ENCODE measurements around the gene NDUFB8.

The NDUFB8 gene

DNA sequence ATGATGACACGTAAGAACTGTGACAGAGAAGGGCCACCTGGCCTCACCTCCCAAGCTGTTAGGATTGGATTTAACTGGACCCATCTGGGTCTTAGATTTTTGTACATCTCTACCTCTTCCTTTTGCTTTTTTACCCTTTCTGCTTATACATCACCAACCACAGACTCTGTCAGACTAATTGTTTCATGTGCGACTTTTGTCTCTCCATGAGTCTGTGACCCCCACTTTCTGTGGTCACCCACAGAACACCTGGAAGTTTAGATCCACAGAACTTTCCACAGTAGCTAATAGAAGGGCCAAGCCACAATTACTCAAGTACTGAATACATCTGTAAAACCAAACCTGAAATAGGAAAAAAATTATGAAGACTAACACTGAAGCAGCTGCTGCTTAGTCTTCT is 33.1 kb downstream of the NDUFB8 start:
- peaks cover 23 to 87% (median 69%) of the 10 kb centered on the region in 5 donors for H3K36me3 ChIP-seq (ENCODE audit: control insufficient read depth in 5 of 5, insufficient read depth in 5 of 5, low read length in 5 of 5)
- H3K27me3 ChIP-seq (ENCODE audit: control insufficient read depth in 5 of 5, insufficient read depth in 4 of 5, low read length in 5 of 5): no peaks in the 10 kb centered on the region
- no peak overlapping the region for H3K9ac ChIP-seq (ENCODE audit: low read length in 5 of 5)
- no peaks in the 10 kb centered on the region for H3K4me1 ChIP-seq (ENCODE audit: control insufficient read depth in 5 of 5, insufficient read depth in 5 of 5, low read length in 5 of 5)
- no peak overlapping the region for H3K4me3 ChIP-seq (ENCODE audit: low read depth in 1 of 5, low read length in 5 of 5)
- H3K9me3 ChIP-seq (ENCODE audit: control insufficient read depth in 5 of 5, low read length in 5 of 5): no peaks in the 10 kb centered on the region
- no peak overlapping the region for H3K27ac ChIP-seq (ENCODE audit: low read depth, low read length)

DNA sequence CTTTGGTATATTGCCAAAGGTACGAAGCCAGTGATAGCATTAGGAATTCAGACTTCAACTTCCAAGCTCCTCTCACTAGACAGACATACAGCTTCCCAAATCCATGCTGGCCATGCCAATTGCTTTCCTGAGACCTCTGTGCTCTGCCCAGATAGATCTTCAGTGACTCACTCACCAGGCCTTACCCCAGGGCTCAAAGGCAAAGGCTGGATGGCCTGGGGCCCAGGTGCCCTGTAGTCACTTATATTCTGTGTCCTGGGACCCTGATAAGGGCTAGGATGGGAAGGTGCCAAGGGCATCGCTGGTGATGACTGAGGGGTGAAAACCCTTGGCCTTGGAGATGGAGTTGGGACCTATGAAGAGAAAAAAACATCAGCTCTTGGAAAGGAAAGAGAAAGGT is 39.1 kb downstream of the NDUFB8 start:
- no peaks in the 10 kb centered on the region for H3K9me3 ChIP-seq (ENCODE audit: control insufficient read depth in 5 of 5, low read length in 5 of 5)
- H3K27me3 ChIP-seq (ENCODE audit: control insufficient read depth in 5 of 5, insufficient read depth in 4 of 5, low read length in 5 of 5): no peaks in the 10 kb centered on the region
- peaks cover 12 to 71% (median 55%) of the 10 kb centered on the region in 5 donors for H3K36me3 ChIP-seq (ENCODE audit: control insufficient read depth in 5 of 5, insufficient read depth in 5 of 5, low read length in 5 of 5)
- H3K9ac ChIP-seq (ENCODE audit: low read length in 5 of 5): no peak overlapping the region
- H3K4me3 ChIP-seq (ENCODE audit: low read depth in 1 of 5, low read length in 5 of 5): no peak overlapping the region
- no peak overlapping the region for H3K27ac ChIP-seq (ENCODE audit: low read depth, low read length)
- H3K4me1 ChIP-seq (ENCODE audit: control insufficient read depth in 5 of 5, insufficient read depth in 5 of 5, low read length in 5 of 5): no peaks in the 10 kb centered on the region

DNA sequence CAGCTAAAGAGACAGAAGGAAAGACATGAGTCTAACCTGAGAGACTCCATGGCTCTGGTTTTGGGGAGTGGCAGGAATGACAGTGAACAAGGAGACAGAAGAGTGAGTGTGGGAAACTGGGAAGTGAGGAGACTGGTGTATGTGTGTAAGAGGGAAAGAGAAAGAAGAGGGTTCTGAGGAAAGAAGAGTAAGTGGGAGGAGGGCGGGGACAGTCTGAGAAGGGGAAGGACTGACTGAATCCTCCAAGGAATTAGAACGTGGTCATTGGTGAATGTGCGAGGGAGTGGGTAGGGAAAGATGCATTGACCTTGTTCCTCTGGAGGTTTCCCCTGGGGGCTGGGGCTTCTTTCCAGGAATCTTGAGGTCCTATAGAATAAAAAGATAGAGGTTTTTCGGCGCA is 40.3 kb downstream of the NDUFB8 start:
- Histone ChIP-seq H3K27ac (ENCODE audit: low read depth, low read length) (no peak overlapping the region), H3K27me3 (ENCODE audit: control insufficient read depth in 5 of 5, insufficient read depth in 4 of 5, low read length in 5 of 5) (no peaks in the 10 kb centered on the region), H3K9me3 (ENCODE audit: control insufficient read depth in 5 of 5, low read length in 5 of 5) (no peaks in the 10 kb centered on the region), H3K9ac (ENCODE audit: low read length in 5 of 5) (no peak overlapping the region), H3K4me1 (ENCODE audit: control insufficient read depth in 5 of 5, insufficient read depth in 5 of 5, low read length in 5 of 5) (no peaks in the 10 kb centered on the region), H3K4me3 (ENCODE audit: low read depth in 1 of 5, low read length in 5 of 5) (no peak overlapping the region), H3K36me3 (ENCODE audit: control insufficient read depth in 5 of 5, insufficient read depth in 5 of 5, low read length in 5 of 5) (peaks cover 7 to 65% (median 51%) of the 10 kb centered on the region in 5 donors)

DNA sequence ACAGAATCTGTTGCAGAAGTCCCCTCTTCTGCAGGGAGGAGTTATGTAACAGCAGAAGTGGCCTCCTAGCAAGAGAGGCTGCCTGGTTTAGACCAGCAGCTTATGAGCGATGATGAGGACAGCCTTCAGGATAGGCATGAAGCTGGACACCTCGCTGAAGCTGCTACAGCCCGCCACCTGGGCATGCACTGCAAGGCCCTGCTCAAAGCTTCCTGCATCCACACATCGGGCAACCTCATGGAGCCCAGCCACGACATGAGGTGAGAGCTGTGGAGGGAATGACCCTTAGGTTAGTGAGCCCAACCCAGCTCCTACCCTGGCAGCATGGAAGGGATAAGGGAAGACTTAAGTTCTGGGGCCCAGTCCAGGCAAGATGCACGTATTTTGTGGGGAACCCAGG is 42.1 kb downstream of the NDUFB8 start:
- Histone ChIP-seq H3K4me3 (ENCODE audit: low read depth in 1 of 5, low read length in 5 of 5) (no peak overlapping the region), H3K27me3 (ENCODE audit: control insufficient read depth in 5 of 5, insufficient read depth in 4 of 5, low read length in 5 of 5) (no peaks in the 10 kb centered on the region), H3K9ac (ENCODE audit: low read length in 5 of 5) (no peak overlapping the region), H3K27ac (ENCODE audit: low read depth, low read length) (no peak overlapping the region), H3K4me1 (ENCODE audit: control insufficient read depth in 5 of 5, insufficient read depth in 5 of 5, low read length in 5 of 5) (peaks cover 0 to 5% (median 4%) of the 10 kb centered on the region in 5 donors), H3K36me3 (ENCODE audit: control insufficient read depth in 5 of 5, insufficient read depth in 5 of 5, low read length in 5 of 5) (peaks cover 0 to 53% (median 43%) of the 10 kb centered on the region in 5 donors), H3K9me3 (ENCODE audit: control insufficient read depth in 5 of 5, low read length in 5 of 5) (no peaks in the 10 kb centered on the region)

DNA sequence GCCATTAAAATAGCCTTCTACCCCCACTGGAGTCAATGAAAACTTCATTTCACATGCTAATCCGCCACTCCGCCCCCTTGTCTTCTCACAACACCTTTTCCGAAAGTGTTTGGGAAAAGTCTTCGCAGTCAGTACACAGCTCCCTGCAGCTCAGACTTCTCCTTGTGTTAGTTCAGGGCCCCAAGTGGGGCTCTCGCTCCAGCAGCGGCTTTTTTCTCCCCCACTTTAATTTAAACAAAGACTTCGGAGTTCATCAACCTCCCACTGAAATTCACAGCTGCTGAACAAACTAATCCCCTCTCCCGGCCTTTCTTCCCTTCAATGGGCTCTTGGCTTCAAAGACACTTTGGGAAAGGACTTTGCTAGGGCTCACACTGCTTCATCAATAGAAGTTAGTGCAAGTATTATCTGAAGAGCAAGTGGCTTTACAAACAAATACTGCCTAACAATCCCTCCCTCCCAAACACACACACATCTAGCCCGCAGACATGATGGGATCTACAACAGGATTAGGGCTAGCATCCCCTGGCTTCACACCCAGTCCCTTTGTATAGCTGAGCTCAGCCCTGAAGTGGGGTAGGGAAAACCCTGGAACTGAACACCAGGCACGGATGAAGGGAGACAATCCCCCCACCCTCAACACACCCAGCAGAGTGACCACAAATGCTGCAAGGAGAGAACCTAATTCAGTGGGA is 43.7 kb downstream of the NDUFB8 start:
- H3K36me3 ChIP-seq (ENCODE audit: control insufficient read depth in 5 of 5, insufficient read depth in 5 of 5, low read length in 5 of 5): peaks cover 0 to 46% (median 38%) of the 10 kb centered on the region in 5 donors
- no peaks in the 10 kb centered on the region for H3K9me3 ChIP-seq (ENCODE audit: control insufficient read depth in 5 of 5, low read length in 5 of 5)
- H3K4me1 ChIP-seq (ENCODE audit: control insufficient read depth in 5 of 5, insufficient read depth in 5 of 5, low read length in 5 of 5): peaks cover 3 to 18% (median 14%) of the 10 kb centered on the region in 5 donors
- H3K4me3 ChIP-seq (ENCODE audit: low read depth in 1 of 5, low read length in 5 of 5): no peak overlapping the region
- H3K27me3 ChIP-seq (ENCODE audit: control insufficient read depth in 5 of 5, insufficient read depth in 4 of 5, low read length in 5 of 5): no peaks in the 10 kb centered on the region
- no peak overlapping the region for H3K9ac ChIP-seq (ENCODE audit: low read length in 5 of 5)
- H3K27ac ChIP-seq (ENCODE audit: low read depth, low read length): no peak overlapping the region

DNA sequence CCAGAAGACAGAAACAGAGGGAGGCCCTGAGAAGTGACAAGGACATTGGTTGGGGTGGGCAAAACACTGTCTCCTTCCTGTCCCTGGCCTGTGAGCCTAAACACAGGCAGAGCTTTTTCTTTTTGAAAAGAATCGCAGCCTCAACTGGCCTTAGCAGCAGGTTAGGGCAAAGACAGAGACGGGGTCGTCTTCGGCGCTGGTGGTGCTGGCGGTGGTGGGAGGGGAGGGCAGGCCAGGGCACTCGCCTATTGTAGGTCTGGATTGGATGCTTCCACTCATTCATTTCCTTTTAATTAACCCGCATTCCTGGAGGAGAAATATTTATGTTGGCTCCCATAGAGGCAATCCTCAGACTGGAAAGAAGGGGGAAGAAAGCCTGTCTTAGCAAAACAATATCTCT is 44.3 kb downstream of the NDUFB8 start:
- Histone ChIP-seq H3K27me3 (ENCODE audit: control insufficient read depth in 5 of 5, insufficient read depth in 4 of 5, low read length in 5 of 5) (peaks cover 0 to 3% (median 2%) of the 10 kb centered on the region in 5 donors), H3K9me3 (ENCODE audit: control insufficient read depth in 5 of 5, low read length in 5 of 5) (no peaks in the 10 kb centered on the region), H3K36me3 (ENCODE audit: control insufficient read depth in 5 of 5, insufficient read depth in 5 of 5, low read length in 5 of 5) (peaks cover 0 to 43% (median 35%) of the 10 kb centered on the region in 5 donors), H3K4me3 (ENCODE audit: low read depth in 1 of 5, low read length in 5 of 5) (no peak overlapping the region), H3K27ac (ENCODE audit: low read depth, low read length) (no peak overlapping the region), H3K4me1 (ENCODE audit: control insufficient read depth in 5 of 5, insufficient read depth in 5 of 5, low read length in 5 of 5) (peaks cover 3 to 18% (median 14%) of the 10 kb centered on the region in 5 donors), H3K9ac (ENCODE audit: low read length in 5 of 5) (no peak overlapping the region)

DNA sequence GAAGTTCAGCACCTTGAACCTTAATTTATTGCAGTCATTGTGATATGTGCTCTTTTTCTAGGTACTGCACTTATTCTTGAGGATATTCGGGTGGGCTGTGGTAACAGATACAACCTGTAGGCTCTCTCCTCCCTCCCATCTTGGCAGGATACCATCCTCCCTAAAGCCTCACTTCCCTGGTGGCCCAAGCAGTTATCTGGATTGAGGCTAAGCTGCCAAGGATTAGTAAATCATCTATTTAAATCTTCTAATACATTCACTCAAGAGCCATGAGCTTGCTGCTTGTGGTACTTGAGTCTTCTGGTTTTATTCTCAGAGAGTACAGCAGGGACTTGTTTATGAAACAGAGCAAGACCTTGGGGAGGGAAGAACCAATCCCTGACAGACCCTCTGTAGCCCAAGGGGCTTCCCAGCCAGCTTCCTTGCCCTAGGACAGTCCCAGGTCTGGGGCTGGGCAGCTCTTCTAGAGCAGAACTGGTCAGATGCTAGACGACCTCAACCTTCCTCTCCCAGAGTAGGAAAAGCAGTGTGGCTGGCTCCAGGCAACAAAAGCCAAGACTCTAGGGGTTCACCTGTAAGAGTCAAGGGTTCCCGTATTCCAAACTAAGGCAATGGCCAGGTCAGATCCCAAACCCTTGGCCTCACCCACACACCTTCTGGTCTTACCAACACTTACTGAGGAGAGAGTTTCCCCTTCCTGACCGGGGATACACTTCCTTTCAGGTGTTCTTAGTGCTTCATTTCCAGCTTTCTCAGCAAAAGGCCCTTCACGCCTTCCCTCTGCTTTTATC is 45.6 kb downstream of the NDUFB8 start:
- Histone ChIP-seq H3K36me3 (ENCODE audit: control insufficient read depth in 5 of 5, insufficient read depth in 5 of 5, low read length in 5 of 5) (peaks cover 0 to 31% (median 22%) of the 10 kb centered on the region in 5 donors), H3K4me3 (ENCODE audit: low read depth in 1 of 5, low read length in 5 of 5) (no peak overlapping the region), H3K9ac (ENCODE audit: low read length in 5 of 5) (no peak overlapping the region), H3K4me1 (ENCODE audit: control insufficient read depth in 5 of 5, insufficient read depth in 5 of 5, low read length in 5 of 5) (peaks cover 3 to 18% (median 14%) of the 10 kb centered on the region in 5 donors), H3K27ac (ENCODE audit: low read depth, low read length) (no peak overlapping the region), H3K9me3 (ENCODE audit: control insufficient read depth in 5 of 5, low read length in 5 of 5) (no peaks in the 10 kb centered on the region), H3K27me3 (ENCODE audit: control insufficient read depth in 5 of 5, insufficient read depth in 4 of 5, low read length in 5 of 5) (peaks cover 7 to 16% (median 15%) of the 10 kb centered on the region in 5 donors)

DNA sequence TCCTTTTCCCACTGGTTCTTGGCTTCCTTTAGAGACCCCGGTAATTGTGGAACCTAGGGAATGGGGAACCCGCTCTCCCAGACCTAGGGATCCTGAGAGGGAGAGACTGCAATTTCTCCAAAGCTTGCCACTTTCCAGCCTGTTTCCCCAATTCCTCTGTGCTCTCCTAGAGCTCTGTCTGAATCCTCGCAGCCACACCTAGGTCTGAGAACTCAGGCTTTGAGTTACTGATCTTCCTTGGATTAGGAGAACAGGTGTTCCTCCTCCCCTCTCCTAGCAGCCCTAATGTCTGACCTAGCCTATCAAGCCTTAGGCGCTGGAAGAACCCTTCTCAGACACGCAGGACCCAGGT is 46.9 kb downstream of the NDUFB8 start:
- Histone ChIP-seq H3K36me3 (ENCODE audit: control insufficient read depth in 5 of 5, insufficient read depth in 5 of 5, low read length in 5 of 5) (peaks cover 0 to 21% (median 12%) of the 10 kb centered on the region in 5 donors), H3K4me3 (ENCODE audit: low read depth in 1 of 5, low read length in 5 of 5) (peak overlapping the region in 4 of 5 donors; percentile 19 to 71 (median 62)), H3K4me1 (ENCODE audit: control insufficient read depth in 5 of 5, insufficient read depth in 5 of 5, low read length in 5 of 5) (peaks cover 3 to 18% (median 14%) of the 10 kb centered on the region in 5 donors), H3K9ac (ENCODE audit: low read length in 5 of 5) (peak overlapping the region in 1 of 5 donors; percentile 32), H3K27me3 (ENCODE audit: control insufficient read depth in 5 of 5, insufficient read depth in 4 of 5, low read length in 5 of 5) (peaks cover 7 to 23% (median 18%) of the 10 kb centered on the region in 5 donors), H3K9me3 (ENCODE audit: control insufficient read depth in 5 of 5, low read length in 5 of 5) (no peaks in the 10 kb centered on the region), H3K27ac (ENCODE audit: low read depth, low read length) (no peak overlapping the region)

DNA sequence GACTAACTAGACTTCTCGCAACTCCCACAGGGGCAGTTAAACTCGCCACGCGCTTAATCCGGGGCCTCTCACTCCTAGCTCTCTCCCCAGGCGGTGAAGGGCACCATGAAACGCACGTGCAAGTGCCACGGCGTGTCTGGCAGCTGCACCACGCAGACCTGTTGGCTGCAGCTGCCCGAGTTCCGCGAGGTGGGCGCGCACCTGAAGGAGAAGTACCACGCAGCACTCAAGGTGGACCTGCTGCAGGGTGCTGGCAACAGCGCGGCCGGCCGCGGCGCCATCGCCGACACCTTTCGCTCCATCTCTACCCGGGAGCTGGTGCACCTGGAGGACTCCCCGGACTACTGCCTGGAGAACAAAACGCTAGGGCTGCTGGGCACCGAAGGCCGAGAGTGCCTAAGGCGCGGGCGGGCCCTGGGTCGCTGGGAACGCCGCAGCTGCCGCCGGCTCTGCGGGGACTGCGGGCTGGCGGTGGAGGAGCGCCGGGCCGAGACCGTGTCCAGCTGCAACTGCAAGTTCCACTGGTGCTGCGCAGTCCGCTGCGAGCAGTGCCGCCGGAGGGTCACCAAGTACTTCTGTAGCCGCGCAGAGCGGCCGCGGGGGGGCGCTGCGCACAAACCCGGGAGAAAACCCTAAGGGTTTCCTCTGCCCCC is 47.4 kb downstream of the NDUFB8 start:
- no peaks in the 10 kb centered on the region for H3K9me3 ChIP-seq (ENCODE audit: control insufficient read depth in 5 of 5, low read length in 5 of 5)
- no peak overlapping the region for H3K27ac ChIP-seq (ENCODE audit: low read depth, low read length)
- peak overlapping the region; percentile 58 to 89 (median 67) for H3K4me3 ChIP-seq (ENCODE audit: low read depth in 1 of 5, low read length in 5 of 5)
- peak overlapping the region in 1 of 5 donors; percentile 70 for H3K9ac ChIP-seq (ENCODE audit: low read length in 5 of 5)
- peaks cover 7 to 23% (median 18%) of the 10 kb centered on the region in 5 donors for H3K27me3 ChIP-seq (ENCODE audit: control insufficient read depth in 5 of 5, insufficient read depth in 4 of 5, low read length in 5 of 5)
- H3K4me1 ChIP-seq (ENCODE audit: control insufficient read depth in 5 of 5, insufficient read depth in 5 of 5, low read length in 5 of 5): peaks cover 3 to 18% (median 14%) of the 10 kb centered on the region in 5 donors
- peaks cover 0 to 16% (median 7%) of the 10 kb centered on the region in 5 donors for H3K36me3 ChIP-seq (ENCODE audit: control insufficient read depth in 5 of 5, insufficient read depth in 5 of 5, low read length in 5 of 5)
